NCI-H128 (cell line): ENCODE results near the gene FOCAD.
A peak's percentile ranks its signal among the peaks of the same experiment; 100 is the strongest.
"Not testable (repeated sequence)": the region's sequence is repeated elsewhere in the genome, so short reads cannot be mapped to it uniquely, and the experiment has no call there.

Experiments
- DNase-seq: peaks from one replicate; lab custom pipeline; 2025; ENCODE audit not compliant: unreplicated experiment; lab: John Stamatoyannopoulos, UW

FOCAD gene

GRCh38 chr9:20684035-20684874, at the start of gene FOCAD:
TSS of gene FOCAD (plus strand) at chr9:20684259. CDS start at chr9:20715354, 31,095 bp downstream.
- peak; percentile 94 for DNase-seq

GRCh38 chr9:20634895-20635294, 49.2 kb upstream of the FOCAD start:
- no peak for DNase-seq

- no peak for DNase-seq
Measured at GRCh38 chr9:20636888-20637440, 47.1 kb upstream of the FOCAD start.

GRCh38 chr9:20640331-20641187, 43.5 kb upstream of the FOCAD start:
- DNase-seq: no peak

GRCh38 chr9:20642045-20642444, 42.0 kb upstream of the FOCAD start:
- DNase-seq: no peak

- no peak for DNase-seq
Measured at GRCh38 chr9:20643660-20644059, 40.4 kb upstream of the FOCAD start.

GRCh38 chr9:20646656-20647055, 37.4 kb upstream of the FOCAD start:
- DNase-seq: no peak

- no peak for DNase-seq
Measured at GRCh38 chr9:20649381-20649780, 34.7 kb upstream of the FOCAD start.

- no peak for DNase-seq
Measured at GRCh38 chr9:20650313-20650712, 33.7 kb upstream of the FOCAD start.

GRCh38 chr9:20650750-20651299, 33.2 kb upstream of the FOCAD start:
- DNase-seq: no peak

- DNase-seq: no peak
Measured at GRCh38 chr9:20651939-20652338, 32.1 kb upstream of the FOCAD start.

- not testable (repeated sequence) for DNase-seq
Measured at GRCh38 chr9:20658246-20658667, 25.8 kb upstream of the FOCAD start.

GRCh38 chr9:20658677-20659473, 25.2 kb upstream of the FOCAD start:
- no peak for DNase-seq

- no peak for DNase-seq
Measured at GRCh38 chr9:20659474-20659967, 24.5 kb upstream of the FOCAD start.

- DNase-seq: no peak
Measured at GRCh38 chr9:20662156-20662555, 21.9 kb upstream of the FOCAD start.

GRCh38 chr9:20663133-20663532, 20.9 kb upstream of the FOCAD start:
- DNase-seq: no peak

GRCh38 chr9:20664501-20664900, 19.6 kb upstream of the FOCAD start:
- no peak for DNase-seq

GRCh38 chr9:20670395-20670794, 13.7 kb upstream of the FOCAD start:
- DNase-seq: no peak

- DNase-seq: no peak
Measured at GRCh38 chr9:20671635-20672034, 12.4 kb upstream of the FOCAD start.

GRCh38 chr9:20673537-20673936, 10.5 kb upstream of the FOCAD start:
- not testable (repeated sequence) for DNase-seq
